Fibroblast of pulmonary artery (primary cell): ENCODE data around the gene PGM2L1.
"Not testable (repeated sequence)": the region's sequence is repeated elsewhere in the genome, so short reads cannot be mapped to it uniquely, and the experiment has no call there.

ENCODE experiments used
- DNase-seq: peaks from one replicate; pipeline ENCODE4 v3.0.0-alpha.2; 2010; ENCODE audit warnings: low read depth
- H3K4me3 ChIP-seq: replicated peaks from 2 replicates; pipeline ENCODE4 v1.5.1; 2011; ENCODE audit warnings: low read depth, mild to moderate bottlenecking, control low read depth, low read length, moderate library complexity
- TF ChIP-seq, protein P1 (sequence below): IDR thresholded peaks from 2 replicates; pipeline ENCODE4 v1.5.1; 2011; ENCODE audit warnings: mild to moderate bottlenecking, control low read depth, low read length, inconsistent platforms; ENCODE audit errors: missing control alignments

The PGM2L1 gene

DNA sequence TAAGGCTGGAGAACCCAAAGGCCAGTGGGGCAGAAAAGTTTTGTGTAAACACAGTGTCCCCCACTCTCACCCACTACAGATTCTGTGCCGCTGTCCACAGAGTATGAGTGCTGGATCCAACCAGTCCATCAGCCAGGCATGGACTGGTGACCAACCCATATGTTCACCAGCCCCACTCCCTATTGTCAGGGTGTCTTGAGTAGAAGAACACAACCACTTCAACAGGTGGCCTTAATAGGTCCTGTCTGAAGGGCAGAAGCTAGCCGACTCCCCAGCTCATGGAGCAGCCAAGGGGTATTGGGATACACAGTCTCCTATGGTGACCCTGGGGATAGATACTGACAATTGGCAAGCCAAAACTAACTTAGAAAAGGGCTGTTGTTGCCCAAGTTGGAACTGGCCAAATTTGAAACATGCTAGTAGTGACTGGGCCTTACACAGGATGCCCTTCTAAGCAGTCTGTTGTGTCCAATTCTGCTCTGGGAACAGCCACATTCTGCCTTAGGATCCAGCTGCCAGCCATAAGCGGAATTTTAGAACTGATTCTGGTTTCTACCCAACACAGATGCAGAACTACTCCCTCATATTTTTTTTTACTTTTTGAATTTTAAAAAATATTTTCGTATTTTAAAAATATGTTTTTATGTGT lies 19.8 kb upstream of the PGM2L1 start:
- DNase-seq, result no peak
- H3K4me3 ChIP-seq, result no peak overlapping the region
- TF ChIP-seq, protein P1, sequence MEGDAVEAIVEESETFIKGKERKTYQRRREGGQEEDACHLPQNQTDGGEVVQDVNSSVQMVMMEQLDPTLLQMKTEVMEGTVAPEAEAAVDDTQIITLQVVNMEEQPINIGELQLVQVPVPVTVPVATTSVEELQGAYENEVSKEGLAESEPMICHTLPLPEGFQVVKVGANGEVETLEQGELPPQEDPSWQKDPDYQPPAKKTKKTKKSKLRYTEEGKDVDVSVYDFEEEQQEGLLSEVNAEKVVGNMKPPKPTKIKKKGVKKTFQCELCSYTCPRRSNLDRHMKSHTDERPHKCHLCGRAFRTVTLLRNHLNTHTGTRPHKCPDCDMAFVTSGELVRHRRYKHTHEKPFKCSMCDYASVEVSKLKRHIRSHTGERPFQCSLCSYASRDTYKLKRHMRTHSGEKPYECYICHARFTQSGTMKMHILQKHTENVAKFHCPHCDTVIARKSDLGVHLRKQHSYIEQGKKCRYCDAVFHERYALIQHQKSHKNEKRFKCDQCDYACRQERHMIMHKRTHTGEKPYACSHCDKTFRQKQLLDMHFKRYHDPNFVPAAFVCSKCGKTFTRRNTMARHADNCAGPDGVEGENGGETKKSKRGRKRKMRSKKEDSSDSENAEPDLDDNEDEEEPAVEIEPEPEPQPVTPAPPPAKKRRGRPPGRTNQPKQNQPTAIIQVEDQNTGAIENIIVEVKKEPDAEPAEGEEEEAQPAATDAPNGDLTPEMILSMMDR, result no peak

DNA sequence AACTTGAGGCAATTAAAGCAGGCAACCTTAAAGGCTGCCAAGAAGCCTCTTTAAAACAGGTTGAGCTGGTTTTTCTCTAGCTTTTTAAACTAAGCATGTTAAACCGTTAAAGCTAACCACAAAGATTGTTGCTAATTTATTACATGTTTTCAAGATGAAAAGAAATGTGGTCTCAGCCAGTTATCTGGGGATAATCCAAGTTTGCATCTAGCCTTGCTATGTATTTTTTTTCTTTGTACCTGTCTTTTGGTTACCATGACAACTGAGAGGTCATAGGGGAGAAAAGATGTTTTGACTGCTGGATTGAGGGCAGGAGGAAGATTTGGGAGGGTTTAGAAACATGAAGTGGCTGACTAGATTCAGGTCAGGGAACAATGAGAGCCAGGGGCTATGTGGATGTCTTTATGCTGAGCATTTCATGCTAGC lies 19.2 kb upstream of the PGM2L1 start:
- no peak overlapping the region for H3K4me3 ChIP-seq
- no peak for DNase-seq
- TF ChIP-seq, protein P1, result no peak

DNA sequence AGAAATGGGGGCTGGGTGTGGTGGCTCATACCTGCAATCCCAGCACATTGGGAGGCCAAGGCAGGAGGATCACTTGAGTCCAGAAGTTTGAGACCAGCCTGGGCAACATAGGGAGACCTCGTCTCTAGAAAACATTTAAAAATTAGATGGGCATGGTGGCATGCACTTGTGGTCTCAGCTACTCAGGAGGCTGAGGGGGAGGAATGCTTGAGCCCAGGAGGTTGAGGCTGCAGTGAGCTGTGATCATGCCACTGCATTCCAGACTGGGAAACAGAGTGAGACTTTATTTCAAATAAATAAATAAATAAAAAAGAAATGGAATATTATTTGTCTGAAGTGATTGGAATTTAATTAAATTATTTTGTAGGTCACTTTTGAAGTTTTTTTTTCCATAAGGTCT lies 18.7 kb upstream of the PGM2L1 start:
- DNase-seq, H3K4me3 ChIP-seq: not testable (repeated sequence)

DNA sequence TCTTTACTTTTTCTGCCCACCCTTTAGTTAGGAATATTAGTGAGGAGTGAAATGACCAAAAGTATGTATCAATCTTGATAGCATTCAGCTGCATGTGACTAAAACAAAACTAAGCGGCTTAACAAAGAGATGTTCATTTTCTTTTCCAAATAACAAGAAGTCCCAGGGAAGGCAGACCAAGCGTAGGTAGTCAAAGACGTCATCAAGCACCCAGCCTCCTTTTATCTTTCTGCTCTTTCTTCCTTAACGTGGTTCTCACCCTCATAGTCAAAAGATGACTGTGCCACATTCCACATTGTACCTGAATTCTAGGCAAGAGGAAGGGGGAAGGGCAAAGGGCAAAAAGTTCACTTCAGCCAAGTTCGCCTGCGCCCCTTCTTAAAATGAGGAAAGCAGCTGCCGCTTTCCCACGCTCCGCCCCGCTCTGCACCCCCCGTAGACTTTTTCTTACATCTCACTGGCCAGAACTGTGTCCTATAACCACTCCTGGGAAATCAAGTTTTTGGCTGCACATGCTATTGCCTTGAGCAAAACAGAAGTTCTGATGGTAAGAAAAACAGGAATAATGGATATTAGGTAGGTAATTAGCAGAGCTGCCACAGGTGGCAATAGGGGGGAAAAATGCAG lies 14.6 kb upstream of the PGM2L1 start:
- TF ChIP-seq, protein P1, result no peak

DNA sequence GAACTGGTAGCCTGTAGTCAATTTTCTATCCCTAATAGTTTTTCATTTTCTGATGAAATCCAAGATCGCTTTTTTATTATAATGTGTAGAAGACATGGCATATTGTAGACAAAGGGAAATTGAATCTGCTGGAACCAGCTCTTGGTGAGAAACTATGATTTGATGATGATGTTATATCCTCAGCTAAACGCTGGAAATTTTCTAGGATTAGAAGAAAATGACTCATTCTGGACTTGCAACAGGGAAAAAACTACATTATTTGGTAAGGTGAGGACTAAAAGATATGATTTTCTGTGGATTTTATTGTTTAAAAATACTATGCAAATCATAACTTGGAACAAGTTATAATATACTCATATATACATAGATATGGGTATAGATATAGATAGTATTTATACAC lies 14.1 kb upstream of the PGM2L1 start:
- no peak overlapping the region for H3K4me3 ChIP-seq
- no peak for DNase-seq
- TF ChIP-seq, protein P1, result no peak

More for the DNA sequence above, 14.6 kb upstream of the PGM2L1 start:
- H3K4me3 ChIP-seq, result no peak overlapping the region
- DNase-seq, result no peak

DNA sequence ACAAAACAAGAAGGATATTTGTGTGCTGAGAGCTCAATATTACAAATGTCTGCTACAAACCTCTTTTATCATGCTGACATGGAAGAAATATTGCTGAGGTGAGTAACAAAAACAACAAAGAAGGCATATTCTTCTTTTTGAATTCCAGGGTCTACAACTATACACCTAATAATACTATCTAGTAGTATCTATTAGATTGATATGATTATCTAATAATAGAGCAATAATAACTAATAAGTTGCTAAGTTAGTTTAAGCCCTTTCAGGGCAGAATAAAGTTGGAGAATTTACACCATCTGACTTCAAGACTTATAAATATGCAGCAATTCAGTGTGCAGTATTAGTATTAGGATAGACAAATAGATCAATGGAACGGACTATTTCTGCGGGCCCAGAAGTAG lies 11.4 kb upstream of the PGM2L1 start:
- DNase-seq, result no peak
- no peak overlapping the region for H3K4me3 ChIP-seq
- TF ChIP-seq, protein P1, result no peak

DNA sequence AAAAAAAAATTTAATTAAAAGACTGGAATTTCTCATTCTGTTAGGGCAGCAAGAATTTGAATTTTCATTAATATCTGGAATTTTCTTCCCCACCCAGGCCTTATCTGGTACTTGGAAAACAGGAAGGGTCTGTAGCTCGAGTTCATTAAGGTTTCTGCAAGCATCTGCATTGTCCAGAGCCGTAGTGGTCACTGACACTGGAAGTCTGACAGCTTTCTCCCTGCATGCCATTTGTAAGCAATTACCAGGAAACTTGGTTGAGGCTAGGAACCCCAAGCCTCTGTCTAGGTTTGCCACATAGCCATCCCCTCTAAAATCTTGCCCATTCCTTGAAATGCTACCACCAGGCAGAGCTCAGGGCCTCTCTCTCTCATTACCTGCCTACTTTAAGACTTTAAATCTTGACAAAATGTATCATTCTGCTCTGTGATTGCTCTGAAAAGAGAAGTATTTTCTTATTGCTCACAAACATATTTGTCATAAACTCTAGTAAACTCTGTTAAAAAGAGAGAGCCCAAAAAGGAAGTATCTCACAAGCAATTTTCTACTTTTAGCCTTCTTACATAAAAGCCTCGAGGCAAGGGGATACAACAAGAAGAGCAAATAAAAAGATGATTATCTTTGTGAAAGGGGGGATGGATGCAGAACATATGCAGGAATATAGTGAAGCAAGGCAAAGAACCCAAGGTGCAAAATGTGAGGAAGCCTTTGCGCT lies 5.5 kb upstream of the PGM2L1 start:
- TF ChIP-seq, protein P1, result no peak
- H3K4me3 ChIP-seq, result no peak overlapping the region

More for the DNA sequence above, 5.5 kb upstream of the PGM2L1 start:
- no peak for DNase-seq
